Measurements from ENCODE around the gene CCDC195.
"Not testable (repeated sequence)": the region's sequence is repeated elsewhere in the genome, so short reads cannot be mapped to it uniquely, and the experiment has no call there.

Gene CCDC195

DNA sequence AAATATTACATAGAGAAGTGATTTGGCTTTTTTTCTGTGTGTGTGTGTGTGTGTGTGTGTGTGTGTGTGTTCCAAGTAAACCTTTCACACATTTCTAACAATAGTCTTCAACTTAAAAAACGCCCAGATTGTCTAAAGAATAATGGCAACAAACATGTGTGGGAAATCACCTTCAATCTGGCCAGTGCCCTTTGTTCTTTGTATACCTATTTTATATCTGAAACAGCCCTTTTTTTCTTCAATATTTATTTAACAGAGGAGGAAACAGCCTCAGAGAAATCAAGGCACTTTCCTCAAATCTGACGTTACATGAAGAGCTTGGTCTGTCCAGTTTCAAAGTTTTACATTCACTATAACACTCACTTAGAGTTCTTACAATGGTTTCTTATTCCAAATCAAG lies 25.3 kb downstream of the CCDC195 start:
- DNase-seq (ENCODE audit: low spot score), result no peak

DNA sequence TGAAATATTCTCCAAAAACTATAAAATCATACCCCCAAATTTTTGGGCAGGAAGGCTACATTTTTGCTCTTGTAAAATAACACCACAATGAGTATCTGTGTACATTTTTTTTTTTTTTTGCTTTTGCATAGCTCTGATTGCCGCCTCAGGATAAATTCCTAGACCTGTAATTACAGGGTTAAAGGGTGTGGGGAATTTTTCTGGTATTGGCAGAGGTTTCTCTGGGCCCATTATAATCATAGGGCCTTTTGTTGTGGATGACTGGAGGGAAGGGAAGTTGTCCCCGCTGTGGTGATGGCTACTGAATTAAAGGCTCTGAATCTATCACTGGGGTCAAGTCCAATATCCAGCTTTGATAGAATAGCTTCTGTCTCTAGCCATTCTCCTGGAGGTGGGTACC lies 26.6 kb downstream of the CCDC195 start:
- no peak for DNase-seq (ENCODE audit: low spot score)

DNA sequence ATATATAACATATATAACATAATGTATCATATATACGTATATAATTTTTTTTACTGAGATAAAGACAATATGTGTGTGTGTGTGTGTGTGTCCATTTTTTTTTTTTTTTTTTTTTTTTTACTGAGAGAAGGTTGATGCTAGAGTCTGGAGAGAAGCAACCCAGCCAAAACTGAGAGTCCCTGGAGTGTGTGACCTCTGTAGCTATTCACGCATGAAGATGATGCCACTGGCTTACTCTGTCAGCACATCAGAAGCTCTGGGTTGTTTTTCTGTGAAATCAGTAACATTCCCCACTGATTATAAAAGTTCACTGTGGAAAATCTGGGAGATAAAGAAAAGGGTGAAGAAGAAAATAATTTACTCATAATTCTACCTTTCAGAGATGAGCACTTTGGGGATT lies 27.2 kb downstream of the CCDC195 start:
- no peak for DNase-seq (ENCODE audit: low spot score)

DNA sequence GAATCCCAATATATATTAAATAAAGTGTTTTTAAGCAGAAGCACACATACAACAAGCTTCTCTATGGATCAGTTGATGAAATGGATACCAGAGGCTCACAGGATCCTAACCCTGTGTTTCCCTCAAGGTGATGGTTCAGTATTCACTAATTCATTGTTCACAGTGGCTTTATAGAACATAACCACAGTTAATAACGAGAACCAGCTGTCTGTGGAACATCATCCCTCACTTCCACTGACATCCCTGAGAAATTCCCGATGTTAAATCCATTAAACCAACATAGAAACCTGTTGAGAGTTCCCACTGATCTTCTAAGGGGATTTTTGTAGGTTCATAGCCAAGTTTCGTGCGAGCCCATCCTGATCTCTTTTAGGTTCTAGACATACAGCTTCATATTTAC lies 29.0 kb downstream of the CCDC195 start:
- no peak for DNase-seq (ENCODE audit: low spot score)

DNA sequence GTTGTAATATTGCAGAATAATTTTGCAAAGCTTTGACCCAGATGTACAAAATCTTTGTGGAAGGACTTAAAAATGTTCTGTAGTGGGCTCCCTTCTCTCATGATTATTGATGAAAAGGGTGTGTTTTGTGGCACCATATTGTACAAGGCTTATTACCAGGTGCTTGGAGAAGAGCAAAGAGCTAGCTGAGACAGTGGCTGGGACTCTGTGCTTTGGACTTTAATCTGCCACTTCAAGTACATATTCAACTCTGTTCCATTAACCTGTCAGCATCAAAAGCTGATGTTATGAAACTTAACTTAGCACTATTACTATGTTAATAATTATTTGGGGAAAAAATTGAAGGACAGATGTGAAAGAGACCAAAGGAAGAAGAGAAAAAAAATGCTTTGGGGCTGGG lies 31.0 kb downstream of the CCDC195 start:
- DNase-seq (ENCODE audit: low spot score), result no peak

DNA sequence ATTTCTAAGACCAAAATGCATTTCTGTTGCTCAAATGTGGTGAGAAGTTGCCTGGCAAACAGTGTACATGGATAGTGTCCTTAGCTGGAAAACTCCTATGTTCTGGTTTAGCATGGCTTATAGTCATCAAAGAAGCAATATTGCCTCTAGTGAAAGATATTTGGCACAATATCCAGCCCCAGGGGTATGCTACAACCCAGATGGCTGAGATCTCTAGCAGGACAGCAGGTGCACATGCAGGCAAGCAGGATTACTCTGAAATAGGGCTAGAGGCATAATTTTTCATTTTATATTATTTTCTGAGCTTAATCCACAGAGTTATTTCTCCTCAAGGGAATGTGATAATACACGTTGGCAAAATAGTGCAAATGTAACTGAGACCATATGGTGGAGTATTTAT lies 34.0 kb downstream of the CCDC195 start:
- DNase-seq (ENCODE audit: low spot score), result no peak

DNA sequence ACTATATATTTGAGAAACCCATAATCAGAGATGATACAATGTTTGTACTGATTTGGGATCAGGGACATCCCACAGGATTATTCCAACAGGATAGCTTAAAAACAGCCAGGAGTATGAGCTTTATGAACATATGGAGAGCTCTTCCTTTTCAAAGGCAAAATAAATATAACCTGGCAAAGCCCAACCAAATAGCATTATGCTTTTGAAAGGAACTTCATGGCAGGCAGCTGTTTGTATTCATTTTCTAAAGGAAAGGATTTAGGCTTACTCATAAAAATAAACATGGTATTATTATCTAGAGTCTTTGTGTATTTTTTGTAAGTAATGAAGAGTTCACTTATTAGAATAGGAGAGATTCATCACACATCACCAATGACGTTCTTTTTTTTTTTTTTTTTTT lies 44.4 kb downstream of the CCDC195 start:
- DNase-seq (ENCODE audit: low spot score), result no peak

DNA sequence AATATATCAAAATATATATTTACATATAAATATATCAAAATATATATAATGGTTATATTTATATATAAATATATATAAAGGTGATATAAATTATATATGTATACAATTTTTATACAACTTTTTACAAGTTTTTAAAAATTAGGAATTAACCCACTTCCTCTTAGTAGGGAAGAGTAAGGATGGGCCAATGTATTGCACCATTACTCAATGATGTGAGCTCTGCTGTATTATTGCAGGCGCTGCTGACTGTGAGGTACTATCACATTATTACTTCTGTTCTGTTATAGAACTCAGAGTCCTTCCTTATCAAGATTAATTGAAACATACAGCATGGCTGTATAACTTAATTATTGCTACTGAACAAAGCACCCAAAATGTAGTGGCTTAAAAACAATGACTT lies 46.0 kb downstream of the CCDC195 start:
- DNase-seq (ENCODE audit: low spot score), result no peak

DNA sequence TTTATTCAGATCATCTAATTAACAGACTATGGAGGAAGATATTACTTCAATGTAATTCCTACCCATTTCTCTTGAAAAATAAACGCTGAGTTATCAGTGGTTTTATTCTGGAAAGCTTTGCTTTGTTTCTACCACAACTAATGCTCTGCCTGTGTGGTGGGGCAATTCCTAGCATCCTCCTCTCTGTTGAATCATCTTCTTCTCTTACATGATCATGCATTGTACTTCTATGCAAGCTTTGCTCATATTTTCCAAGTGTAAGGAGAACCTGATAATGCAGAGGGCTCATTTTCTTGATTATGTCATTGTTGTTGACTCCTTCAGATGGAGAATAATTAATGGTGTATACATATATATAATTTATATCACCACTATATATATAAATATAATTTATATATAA lies 46.7 kb downstream of the CCDC195 start:
- no peak for DNase-seq (ENCODE audit: low spot score)

DNA sequence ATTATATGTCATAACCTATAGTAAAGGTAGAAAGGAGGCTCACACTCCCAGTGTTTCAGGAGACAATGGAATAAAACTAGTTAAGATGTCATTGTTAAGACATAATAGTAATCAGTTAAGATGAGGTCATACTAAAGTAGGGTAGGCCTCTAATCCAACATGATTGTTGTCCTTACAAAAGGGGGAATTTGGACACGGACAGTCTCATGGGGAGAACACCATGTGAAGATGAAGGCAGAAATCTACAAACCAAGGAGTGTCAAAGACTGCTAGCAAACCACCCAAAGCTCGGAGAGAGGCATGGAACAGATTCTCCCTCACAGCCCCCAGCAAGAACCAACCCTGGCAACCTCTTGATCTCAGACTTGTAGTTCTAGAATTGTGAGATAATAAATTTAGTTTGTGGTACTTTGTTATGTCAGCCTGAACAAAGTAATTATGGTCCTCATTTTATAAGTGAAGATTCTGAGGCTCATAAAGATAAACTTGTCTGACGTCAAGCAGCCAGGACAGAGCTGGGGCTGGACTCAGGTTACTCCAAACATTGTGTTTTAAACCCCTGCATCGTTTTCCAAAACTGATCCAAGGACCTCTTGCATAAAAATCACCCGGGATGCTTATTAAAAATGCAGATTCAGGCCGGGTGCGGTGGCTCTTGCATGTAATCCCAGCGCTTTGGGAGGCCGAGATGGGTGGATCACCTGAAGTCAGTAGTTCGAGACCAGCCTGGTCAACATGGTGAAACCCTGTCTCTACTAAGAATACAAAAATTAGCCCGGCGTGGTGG lies 47.8 kb downstream of the CCDC195 start:
- no peak for DNase-seq (ENCODE audit: low spot score)

DNA sequence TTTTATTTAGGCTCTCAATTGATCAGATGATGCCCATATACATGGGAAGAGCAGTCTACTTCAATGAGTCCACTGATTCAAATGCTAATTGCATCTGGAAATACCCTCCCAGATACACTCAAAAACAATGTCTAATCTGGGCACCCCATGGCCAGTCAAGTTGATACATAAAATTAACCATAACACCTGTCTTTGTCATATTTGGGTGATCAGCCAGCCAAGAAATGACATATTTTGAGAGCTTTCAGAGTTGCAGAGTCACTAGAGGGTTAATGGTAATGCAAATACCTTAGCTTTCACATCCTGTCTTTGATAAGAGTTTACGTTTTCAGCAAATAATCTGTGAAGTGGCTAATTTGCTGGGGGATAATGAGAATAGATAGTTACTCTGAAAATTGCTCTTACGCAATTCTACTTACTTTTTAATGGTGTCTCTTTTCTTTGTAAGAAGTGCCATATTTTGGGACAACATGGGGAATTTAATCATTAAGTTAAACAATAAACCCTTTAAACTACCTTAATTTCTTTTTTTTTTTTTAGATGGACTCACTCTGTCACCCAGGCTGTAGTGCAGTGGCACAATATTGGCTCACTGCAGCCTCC lies 49.1 kb downstream of the CCDC195 start:
- DNase-seq (ENCODE audit: low spot score), result no peak

DNA sequence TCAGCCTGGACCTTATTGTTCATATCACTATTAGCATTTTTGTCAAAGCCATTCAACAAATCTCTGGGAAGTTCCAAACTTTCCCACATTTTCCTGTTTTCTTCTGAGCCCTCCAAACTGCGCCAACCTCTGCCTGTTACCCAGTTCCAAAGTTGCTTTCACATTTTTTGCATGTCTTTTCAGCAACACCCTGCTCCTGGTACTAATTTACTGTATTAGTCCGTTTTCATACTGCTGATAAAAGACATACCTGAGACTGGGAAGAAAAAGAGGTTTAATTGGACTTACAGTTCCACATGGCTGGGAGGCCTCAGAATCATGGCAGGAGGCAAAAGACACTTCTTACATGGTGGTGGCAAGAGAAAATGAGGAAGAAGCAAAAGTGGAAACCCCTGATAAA lies 52.8 kb downstream of the CCDC195 start:
- not testable (repeated sequence) for DNase-seq (ENCODE audit: low spot score)

DNA sequence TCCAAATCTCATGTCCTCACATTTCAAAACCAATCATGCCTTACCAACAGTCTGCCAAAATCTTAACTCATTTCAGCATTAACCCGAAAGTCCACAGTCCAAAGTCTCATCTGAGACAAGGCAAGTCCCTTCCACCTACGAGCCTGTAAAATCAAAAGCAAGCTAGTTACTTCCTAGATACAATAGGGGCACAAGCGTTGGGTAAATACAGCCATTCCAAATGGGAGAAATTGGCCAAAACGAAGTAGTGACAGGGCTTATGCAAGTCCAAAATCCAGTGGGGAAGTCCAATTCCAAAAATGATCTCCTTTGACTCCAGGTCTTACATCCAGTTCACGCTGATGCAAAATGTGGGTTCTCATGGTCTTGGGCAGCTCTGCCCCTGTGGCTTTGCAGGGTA lies 54.5 kb downstream of the CCDC195 start:
- DNase-seq (ENCODE audit: low spot score), result not testable (repeated sequence)

DNA sequence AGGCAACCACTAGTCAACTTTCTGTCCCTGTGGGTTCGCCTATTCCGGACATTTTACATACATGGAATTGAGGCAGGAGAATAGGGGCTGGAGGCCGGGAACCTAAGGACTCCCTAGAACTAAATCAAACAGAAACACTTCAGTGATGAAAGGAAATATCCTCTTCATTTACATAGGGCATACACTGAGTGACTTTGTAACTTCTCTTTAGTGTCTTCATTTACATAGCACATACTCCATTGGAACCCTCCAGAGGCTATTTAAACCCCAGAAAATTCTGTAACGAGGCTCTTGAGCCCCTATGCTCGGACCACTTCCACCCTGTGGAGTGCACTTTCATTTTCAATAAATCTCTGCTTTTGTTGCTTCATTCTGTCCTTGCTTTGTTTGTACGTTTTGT lies 56.5 kb downstream of the CCDC195 start:
- DNase-seq (ENCODE audit: low spot score), result no peak

DNA sequence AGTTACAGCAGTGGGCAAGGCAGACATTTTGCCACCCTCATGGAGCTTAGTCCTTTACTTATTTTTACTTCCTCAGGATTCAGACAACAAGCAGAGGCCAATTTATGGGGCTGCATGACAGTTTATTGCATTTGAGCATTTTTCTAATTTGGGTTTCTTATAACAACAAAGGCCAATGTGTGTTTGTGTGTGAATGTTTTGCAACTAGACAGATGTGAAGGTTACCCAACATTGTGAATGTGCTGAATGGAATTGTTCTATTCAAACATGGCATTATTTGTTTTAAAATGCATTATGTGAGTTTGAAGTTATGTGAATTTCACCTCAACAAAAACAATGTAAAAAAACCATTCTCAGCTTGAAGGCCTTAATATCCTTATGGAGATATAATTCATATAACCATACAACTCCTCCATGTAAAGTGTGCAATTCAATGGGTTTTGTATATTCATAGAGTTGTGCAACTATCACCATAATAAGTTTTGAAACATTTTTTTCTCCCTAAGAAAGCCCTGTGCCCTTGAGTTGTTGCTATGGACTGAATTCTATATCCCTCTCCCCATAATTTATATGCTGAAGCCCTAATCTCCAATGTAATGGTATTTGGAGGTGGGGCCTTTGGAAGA lies 57.3 kb downstream of the CCDC195 start:
- no peak for DNase-seq (ENCODE audit: low spot score)

DNA sequence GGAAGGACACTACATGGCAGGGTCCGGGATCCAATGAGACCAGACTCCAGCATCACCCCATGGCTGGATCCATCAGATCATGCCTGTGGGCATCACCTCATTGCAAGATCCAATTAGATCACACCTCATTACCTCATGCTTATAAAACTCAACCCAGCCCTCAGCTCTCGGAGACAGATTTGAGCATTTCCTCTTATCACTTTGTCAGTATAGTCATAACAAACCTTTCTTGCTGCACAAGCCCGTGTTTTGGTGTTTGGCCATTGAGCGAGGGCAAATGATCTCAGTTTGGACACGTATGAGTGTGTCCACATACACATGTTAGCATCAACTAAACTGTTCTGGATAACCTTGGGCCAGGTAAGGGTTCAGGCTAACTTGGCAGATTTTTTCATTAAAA lies 58.8 kb downstream of the CCDC195 start:
- no peak for DNase-seq (ENCODE audit: low spot score)

DNA sequence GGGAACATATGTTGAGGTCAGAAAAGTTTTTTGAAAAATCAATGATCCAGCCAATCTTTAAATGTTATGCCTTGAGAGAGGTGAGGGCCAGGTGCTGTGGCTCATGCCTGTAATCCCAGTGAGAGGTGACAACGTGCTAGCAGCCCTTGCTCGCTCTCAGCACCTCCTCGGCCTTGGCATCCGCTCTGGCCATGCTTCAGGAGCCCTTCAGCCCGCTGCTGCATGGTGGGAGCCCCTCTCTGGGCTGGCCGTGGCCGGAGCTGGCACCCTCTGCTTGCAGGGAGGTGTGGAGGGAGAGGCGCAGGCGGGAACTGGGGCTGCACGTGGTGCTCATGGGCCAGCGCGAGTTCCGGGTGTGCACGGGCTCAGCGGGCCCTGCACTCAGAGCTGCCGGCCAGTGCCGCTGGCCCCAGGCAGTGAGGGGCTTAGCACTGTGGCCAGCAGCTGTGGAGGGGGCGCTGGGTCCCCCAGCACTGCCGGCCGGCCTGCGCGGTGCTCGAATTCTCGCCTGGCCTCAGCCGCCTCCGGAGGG lies 61.1 kb downstream of the CCDC195 start:
- no peak for DNase-seq (ENCODE audit: low spot score)
